ENCODE measurements around the gene MCF2L2.

DNA sequence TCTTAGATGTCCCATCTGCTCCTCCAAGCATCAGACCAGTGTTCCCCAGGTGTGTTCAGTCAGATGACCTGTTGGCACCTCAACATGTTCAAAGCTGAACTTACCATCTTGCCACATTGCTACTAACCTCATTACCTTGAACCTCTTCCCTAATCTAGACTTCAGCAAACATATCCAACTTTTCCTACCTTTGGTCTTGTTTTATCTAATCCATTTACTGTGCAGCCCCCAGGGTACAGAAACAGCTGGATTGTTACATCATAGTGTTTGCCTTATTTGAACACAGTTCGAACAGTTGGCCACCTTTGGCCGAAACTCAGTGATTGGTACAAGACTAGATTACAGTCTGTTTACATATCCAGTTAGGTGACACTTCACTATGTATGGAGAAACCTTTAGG is 36.1 kb upstream of the MCF2L2 start:
- TF ChIP-seq ZNF24 (tag by site-specific recombination; IDR thresholded peaks at IDR 0.05) (no peak), ELK4 (IDR thresholded peaks at IDR 0.05; ENCODE audit: borderline replicate concordance, low read depth, low read length) (no peak), KLF8 (tag by site-specific recombination; IDR thresholded peaks at IDR 0.05) (no peak), WT1 (tag by site-specific recombination; IDR thresholded peaks at IDR 0.05) (no peak), ZNF670 (tag by site-specific recombination; IDR thresholded peaks at IDR 0.05; ENCODE audit: low read depth) (no peak), ZNF157 (tag by site-specific recombination; IDR thresholded peaks at IDR 0.05) (no peak), PRDM1 (tag by site-specific recombination; IDR thresholded peaks at IDR 0.05) (no peak), ZSCAN23 (tag by site-specific recombination; IDR thresholded peaks at IDR 0.05) (no peak), ZNF792 (tag by site-specific recombination; IDR thresholded peaks at IDR 0.05) (no peak), ZBTB17 (tag by site-specific recombination; IDR thresholded peaks at IDR 0.05) (no peak), ZNF184 (tag by site-specific recombination; IDR thresholded peaks at IDR 0.05) (no peak)
- TF ChIP-seq, protein P1, sequence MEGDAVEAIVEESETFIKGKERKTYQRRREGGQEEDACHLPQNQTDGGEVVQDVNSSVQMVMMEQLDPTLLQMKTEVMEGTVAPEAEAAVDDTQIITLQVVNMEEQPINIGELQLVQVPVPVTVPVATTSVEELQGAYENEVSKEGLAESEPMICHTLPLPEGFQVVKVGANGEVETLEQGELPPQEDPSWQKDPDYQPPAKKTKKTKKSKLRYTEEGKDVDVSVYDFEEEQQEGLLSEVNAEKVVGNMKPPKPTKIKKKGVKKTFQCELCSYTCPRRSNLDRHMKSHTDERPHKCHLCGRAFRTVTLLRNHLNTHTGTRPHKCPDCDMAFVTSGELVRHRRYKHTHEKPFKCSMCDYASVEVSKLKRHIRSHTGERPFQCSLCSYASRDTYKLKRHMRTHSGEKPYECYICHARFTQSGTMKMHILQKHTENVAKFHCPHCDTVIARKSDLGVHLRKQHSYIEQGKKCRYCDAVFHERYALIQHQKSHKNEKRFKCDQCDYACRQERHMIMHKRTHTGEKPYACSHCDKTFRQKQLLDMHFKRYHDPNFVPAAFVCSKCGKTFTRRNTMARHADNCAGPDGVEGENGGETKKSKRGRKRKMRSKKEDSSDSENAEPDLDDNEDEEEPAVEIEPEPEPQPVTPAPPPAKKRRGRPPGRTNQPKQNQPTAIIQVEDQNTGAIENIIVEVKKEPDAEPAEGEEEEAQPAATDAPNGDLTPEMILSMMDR (tag by site-specific recombination; IDR thresholded peaks at IDR 0.05) = no peak
- TF ChIP-seq, protein P2, sequence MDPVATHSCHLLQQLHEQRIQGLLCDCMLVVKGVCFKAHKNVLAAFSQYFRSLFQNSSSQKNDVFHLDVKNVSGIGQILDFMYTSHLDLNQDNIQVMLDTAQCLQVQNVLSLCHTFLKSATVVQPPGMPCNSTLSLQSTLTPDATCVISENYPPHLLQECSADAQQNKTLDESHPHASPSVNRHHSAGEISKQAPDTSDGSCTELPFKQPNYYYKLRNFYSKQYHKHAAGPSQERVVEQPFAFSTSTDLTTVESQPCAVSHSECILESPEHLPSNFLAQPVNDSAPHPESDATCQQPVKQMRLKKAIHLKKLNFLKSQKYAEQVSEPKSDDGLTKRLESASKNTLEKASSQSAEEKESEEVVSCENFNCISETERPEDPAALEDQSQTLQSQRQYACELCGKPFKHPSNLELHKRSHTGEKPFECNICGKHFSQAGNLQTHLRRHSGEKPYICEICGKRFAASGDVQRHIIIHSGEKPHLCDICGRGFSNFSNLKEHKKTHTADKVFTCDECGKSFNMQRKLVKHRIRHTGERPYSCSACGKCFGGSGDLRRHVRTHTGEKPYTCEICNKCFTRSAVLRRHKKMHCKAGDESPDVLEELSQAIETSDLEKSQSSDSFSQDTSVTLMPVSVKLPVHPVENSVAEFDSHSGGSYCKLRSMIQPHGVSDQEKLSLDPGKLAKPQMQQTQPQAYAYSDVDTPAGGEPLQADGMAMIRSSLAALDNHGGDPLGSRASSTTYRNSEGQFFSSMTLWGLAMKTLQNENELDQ (tag by site-specific recombination; IDR thresholded peaks at IDR 0.05; ENCODE audit: low read depth) = no peak
- TF ChIP-seq, protein P3, sequence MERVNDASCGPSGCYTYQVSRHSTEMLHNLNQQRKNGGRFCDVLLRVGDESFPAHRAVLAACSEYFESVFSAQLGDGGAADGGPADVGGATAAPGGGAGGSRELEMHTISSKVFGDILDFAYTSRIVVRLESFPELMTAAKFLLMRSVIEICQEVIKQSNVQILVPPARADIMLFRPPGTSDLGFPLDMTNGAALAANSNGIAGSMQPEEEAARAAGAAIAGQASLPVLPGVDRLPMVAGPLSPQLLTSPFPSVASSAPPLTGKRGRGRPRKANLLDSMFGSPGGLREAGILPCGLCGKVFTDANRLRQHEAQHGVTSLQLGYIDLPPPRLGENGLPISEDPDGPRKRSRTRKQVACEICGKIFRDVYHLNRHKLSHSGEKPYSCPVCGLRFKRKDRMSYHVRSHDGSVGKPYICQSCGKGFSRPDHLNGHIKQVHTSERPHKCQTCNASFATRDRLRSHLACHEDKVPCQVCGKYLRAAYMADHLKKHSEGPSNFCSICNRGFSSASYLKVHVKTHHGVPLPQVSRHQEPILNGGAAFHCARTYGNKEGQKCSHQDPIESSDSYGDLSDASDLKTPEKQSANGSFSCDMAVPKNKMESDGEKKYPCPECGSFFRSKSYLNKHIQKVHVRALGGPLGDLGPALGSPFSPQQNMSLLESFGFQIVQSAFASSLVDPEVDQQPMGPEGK (tag by site-specific recombination; IDR thresholded peaks at IDR 0.05) = no peak
